Suprapubic skin (tissue), 4 donors: ENCODE results near the gene ATL1. TPM values are rescaled to one million over a fixed set of nuclear protein-coding genes. Genes with fewer than 3 reads are reported as not detected.
"Not testable (repeated sequence)": the region's sequence is repeated elsewhere in the genome, so short reads cannot be mapped to it uniquely, and the experiment has no call there.

Experiments used
- DNase-seq, 2 donors: peaks; one replicate each; pipeline ENCODE4 v3.0.0-alpha.2; 2019; ENCODE audit warnings: low spot score in 2 of 2
- H3K27ac ChIP-seq: fragments of 200-600 bp; sonication (generic); one replicate; pipeline ENCODE4 v1.5.1; 2019
- H3K27me3 ChIP-seq: fragments of 200-600 bp; sonication (generic); one replicate; pipeline ENCODE4 v1.5.1; 2019
- H3K36me3 ChIP-seq: fragments of 200-600 bp; sonication (generic); one replicate; pipeline ENCODE4 v1.5.1; 2019
- H3K4me1 ChIP-seq: fragments of 200-600 bp; sonication (generic); one replicate; pipeline ENCODE4 v1.5.1; 2019
- H3K4me3 ChIP-seq: fragments of 200-600 bp; sonication (generic); one replicate; pipeline ENCODE4 v1.5.1; 2019; ENCODE audit warnings: mild to moderate bottlenecking
- H3K9me3 ChIP-seq: fragments of 200-600 bp; sonication (generic); one replicate; pipeline ENCODE4 v1.5.1; 2019
- EP300 ChIP-seq: sonication (generic); formaldehyde crosslinking; IDR thresholded peaks from one replicate; pipeline ENCODE4 v1.6.1; 2017; ENCODE audit warnings: antibody characterized with exemption
- POLR2A ChIP-seq, 2 donors: fragments of 450-650 bp; IDR thresholded peaks; one replicate each; pipeline ENCODE4 v1.6.1; 2017; ENCODE audit warnings: antibody characterized with exemption in 2 of 2, mild to moderate bottlenecking in 2 of 2, moderate library complexity in 2 of 2
- POLR2AphosphoS5 ChIP-seq, 3 donors: sonication (generic); formaldehyde crosslinking; IDR thresholded peaks; one replicate each; pipeline ENCODE4 v1.6.1; 2017; ENCODE audit warnings: antibody characterized with exemption in 3 of 3
- WGBS: methylation state at CpG from one replicate; pipeline ENCODE4 v1.1.5; 2018; 5-methylcytosine and 5-hydroxymethylcytosine counted together
- total RNA-seq, 4 donors: library from RNA; depleted of rRNA; stranded (reverse); fragments of >200 nt; gene quantifications; one replicate each; pipeline ENCODE4 v1.1.0, GENCODE V29; 2016
- TF ChIP-seq, protein P1 (sequence below), 2 donors: fragments of 200-600 bp in 1 of 2; fragments of 450-650 bp in 1 of 2; sonication (generic) in 1 of 2; IDR thresholded peaks; one replicate each; pipeline ENCODE4 v1.5.1; 2016 to 2019; ENCODE audit warnings: antibody characterized with exemption in 2 of 2, mild to moderate bottlenecking in 1 of 2, moderate library complexity in 1 of 2

ATL1 gene
- total RNA-seq, 4 donors from 2014 or later, result 8.2 to 22.8 (median 14.5) TPM

DNA sequence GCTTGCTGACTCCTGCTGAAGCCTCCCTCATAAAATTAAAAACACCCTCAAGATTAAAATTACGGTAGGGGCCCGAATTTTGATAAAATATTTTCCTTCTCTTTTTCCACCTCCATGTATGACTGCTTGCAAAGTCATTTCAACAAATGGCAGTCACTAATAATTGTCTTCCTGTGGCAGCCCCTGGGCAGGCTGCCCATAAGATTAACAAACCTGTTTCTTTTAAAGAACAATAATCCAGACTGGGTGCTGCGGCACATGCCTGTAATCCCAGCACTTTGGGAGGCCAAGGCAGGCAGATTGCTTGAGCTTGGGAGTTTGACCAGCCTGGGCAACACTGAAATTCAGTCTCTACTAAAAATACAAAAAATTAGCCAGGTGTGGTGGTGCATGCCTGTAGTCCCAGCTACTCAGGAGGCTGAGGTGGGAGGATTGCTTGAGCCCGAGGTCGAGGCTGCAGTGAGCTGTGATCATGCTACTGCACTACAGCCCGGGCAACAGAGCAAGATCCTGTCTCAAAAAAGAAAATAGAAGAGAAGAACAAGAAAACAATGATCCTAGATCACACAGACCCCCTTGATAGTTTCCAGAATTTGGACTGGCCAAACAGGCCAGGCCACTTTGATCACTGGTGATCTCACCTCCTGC, 99.5 kb downstream of the ATL1 start:
- no peak for DNase-seq
- 74% methylated on average over 6 of the region's 6 CpGs for WGBS

DNA sequence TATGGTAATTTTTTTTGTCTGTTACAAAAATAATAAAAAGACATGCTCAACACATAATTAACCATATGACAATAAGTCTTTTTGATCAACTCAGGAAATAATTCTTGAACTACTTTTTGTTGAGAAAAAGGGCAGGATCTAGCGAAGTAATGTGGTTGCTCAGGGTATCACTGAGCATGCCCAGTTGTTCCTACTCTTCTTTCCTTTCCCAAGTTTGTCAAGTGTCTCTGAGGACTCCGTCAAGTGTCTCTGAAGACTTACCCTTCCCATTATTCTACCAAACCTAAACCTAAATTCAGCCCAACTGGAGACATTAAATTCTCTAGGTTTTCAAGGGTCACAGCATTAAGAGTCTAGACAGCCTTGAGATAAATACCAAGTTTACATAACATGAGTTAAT, 104.6 kb downstream of the ATL1 start:
- H3K27ac ChIP-seq, DNase-seq, H3K9me3 ChIP-seq, H3K27me3 ChIP-seq, H3K36me3 ChIP-seq: not testable (repeated sequence)
- WGBS, result 96% methylated on average over 2 of the region's 2 CpGs
- H3K4me1 ChIP-seq, result peaks cover 40% of the 10 kb centered on the region
- H3K4me3 ChIP-seq, result peak overlapping the region; percentile 10

More for the DNA sequence above, 99.5 kb downstream of the ATL1 start:
- Histone ChIP-seq H3K36me3 (peaks cover 8% of the 10 kb centered on the region), H3K27me3 (no peaks in the 10 kb centered on the region), H3K9me3 (no peaks in the 10 kb centered on the region), H3K27ac (peak overlapping the region; percentile 69), H3K4me1 (peaks cover 47% of the 10 kb centered on the region), H3K4me3 (no peak overlapping the region)
- TF ChIP-seq, protein P1, sequence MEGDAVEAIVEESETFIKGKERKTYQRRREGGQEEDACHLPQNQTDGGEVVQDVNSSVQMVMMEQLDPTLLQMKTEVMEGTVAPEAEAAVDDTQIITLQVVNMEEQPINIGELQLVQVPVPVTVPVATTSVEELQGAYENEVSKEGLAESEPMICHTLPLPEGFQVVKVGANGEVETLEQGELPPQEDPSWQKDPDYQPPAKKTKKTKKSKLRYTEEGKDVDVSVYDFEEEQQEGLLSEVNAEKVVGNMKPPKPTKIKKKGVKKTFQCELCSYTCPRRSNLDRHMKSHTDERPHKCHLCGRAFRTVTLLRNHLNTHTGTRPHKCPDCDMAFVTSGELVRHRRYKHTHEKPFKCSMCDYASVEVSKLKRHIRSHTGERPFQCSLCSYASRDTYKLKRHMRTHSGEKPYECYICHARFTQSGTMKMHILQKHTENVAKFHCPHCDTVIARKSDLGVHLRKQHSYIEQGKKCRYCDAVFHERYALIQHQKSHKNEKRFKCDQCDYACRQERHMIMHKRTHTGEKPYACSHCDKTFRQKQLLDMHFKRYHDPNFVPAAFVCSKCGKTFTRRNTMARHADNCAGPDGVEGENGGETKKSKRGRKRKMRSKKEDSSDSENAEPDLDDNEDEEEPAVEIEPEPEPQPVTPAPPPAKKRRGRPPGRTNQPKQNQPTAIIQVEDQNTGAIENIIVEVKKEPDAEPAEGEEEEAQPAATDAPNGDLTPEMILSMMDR (IDR thresholded peaks at IDR 0.05), result no peak
- no peak for TF ChIP-seq EP300
- no peak for TF ChIP-seq POLR2A (IDR thresholded peaks at IDR 0.05)

DNA sequence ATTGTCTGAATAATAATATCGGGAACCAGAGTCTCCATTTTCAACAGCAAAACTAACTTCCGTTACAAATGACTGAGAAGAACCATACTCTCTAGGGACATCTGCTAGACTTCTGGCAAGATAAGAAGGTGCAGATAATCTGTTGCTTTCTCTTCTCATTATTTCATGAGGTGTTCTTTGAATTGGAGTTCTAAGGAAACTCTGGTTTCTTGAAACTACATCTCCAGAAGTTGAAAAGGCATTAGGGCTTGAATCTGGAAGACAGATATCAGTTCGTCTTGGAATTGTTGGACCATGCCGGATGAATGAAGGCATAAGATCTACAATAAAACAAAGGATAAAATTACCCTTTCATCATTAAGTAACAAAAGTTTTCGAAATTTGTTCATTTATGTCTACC, 105.4 kb downstream of the ATL1 start:
- peak overlapping the region; percentile 87 for H3K4me3 ChIP-seq
- not testable (repeated sequence) for H3K27me3 ChIP-seq, H3K9me3 ChIP-seq, H3K27ac ChIP-seq, DNase-seq, H3K36me3 ChIP-seq
- H3K4me1 ChIP-seq, result peaks cover 34% of the 10 kb centered on the region
- WGBS, result 67% methylated on average over 5 of the region's 5 CpGs

DNA sequence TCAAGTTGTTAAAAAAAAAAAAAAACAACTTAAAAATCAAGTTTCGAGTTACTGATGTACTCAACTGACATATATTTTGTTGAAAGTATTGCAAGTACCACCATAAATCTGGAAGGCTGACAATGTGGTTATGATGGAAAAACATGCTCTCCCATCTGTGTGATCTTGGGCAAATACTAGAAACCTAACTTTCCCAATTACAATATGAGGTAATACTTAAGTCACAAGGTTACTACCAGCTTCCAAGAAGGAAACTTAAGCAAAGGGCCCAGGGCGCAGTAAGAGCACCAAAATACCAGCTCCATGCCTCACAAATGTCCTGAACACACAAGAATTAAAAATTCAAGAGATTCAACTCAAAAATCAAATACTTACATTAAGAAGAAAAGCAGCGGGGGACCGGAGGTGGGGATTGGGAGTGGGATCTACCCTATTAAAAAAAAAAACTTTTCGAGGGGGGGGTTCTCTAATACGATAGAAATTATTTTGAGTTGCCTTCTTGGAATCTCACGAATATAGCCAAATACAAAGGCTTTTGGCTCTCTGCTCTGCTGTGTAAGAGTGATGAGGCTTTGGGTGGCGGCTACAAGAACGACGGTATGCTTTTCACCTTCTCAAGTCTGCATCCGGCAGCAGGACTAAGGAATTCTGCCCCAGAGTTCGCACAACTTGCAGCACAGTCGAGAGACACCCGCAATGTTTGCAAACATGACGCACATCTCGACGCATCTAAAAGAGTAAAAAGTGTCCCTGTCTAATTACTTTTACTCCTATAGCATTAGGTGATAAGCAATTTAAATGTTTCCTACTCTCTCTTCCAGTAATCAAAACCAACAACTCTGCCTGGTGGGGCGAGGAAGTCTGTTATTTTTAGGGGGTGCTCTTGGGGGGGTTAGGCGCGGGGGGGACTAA, 107.1 kb downstream of the ATL1 start:
- DNase-seq, result no peak
- no peaks in the 10 kb centered on the region for H3K36me3 ChIP-seq
- H3K4me1 ChIP-seq, result peaks cover 30% of the 10 kb centered on the region
- peak overlapping the region; percentile 87 for H3K4me3 ChIP-seq
- no peaks in the 10 kb centered on the region for H3K9me3 ChIP-seq
- H3K27me3 ChIP-seq, result no peaks in the 10 kb centered on the region
- TF ChIP-seq POLR2AphosphoS5 (IDR thresholded peaks at IDR 0.05), result peak in 2 of 3 donors; percentile 53 to 73
- no peak for TF ChIP-seq EP300
- peak overlapping the region; percentile 99 for H3K27ac ChIP-seq
- WGBS, result 2% methylated on average over 20 of the region's 20 CpGs

DNA sequence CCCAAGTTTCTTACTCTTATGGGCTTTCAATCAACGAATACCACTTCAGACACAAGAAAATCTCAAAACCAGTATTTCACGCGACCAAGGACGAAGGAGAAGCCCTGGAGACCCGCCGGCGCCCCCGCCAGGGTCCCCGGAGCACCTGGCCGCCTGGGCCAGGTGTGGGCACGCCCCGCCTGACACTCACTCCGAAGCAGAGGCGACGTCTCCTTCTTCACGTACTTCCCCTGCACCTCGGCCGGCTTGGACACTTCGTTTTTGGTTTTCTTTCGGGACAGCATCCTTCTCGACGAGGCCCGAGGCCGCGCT, 107.7 kb downstream of the ATL1 start:
- Histone ChIP-seq H3K36me3 (no peaks in the 10 kb centered on the region), H3K4me1 (peaks cover 30% of the 10 kb centered on the region), H3K9me3 (no peaks in the 10 kb centered on the region), H3K4me3 (peak overlapping the region; percentile 87), H3K27me3 (no peaks in the 10 kb centered on the region), H3K27ac (peak overlapping the region; percentile 99)
- DNase-seq, result peak in 1 of 2 donors; percentile 65
- WGBS, result 8% methylated on average over 1 of the region's 25 CpGs
- TF ChIP-seq POLR2AphosphoS5 (IDR thresholded peaks at IDR 0.05), result no peak
- TF ChIP-seq, protein P1 (IDR thresholded peaks at IDR 0.05), result no peak
- TF ChIP-seq EP300, result no peak
- no peak for TF ChIP-seq POLR2A (IDR thresholded peaks at IDR 0.05)

DNA sequence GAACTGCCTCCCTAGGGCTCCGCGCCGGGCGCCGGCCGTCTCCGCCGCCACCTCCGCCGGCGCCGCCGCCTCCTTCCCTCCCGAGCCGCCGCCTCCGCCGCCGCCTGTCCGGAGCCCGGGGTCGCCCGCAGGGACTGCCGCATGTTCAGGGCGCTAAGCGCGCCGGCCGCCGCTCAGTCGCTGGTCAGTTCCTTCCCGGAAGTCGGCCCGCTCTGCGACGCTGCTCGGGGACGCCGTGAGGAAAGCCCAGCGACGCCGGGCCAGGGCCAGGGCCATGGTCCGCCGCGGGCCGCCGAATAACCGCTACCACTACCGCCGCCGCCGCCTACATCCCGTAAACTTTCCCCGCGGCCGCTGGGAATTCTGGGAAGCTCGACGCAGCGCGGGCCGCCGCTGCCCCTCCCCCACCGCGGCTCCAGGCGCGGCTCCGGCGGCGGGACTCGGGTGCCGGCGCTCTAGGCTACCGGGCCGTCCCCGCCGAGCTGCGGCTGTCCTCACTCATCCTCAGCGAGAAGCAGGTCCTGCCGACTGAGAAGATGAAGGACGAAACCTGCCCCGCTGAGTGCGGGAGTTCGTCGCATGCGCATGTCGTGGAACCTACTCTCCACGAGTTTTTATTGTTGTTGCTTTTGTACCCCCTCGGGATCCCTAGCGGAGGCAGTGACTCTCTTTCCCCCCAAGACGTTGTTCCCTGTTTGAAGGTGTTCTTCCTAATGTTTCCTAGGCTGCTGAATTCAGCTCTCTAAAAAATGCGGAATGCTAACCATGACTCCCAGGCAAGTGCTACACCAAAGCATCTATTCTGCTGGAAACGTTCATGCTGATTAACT, 108.3 kb downstream of the ATL1 start, which contains the start of gene SAV1:
TSS of gene SAV1 (minus strand) at position 311 of the 830 bp plus-strand sequence. CDS start 339 bp downstream, outside the sequence.
- no peaks in the 10 kb centered on the region for H3K36me3 ChIP-seq
- 1% methylated on average over 21 of the region's 92 CpGs for WGBS
- no peaks in the 10 kb centered on the region for H3K9me3 ChIP-seq
- TF ChIP-seq POLR2A (IDR thresholded peaks at IDR 0.05) (peak; percentile 87 to 93), POLR2AphosphoS5 (IDR thresholded peaks at IDR 0.05) (peak in 2 of 3 donors; percentile 57 to 61), EP300 (no peak)
- peaks cover 30% of the 10 kb centered on the region for H3K4me1 ChIP-seq
- H3K4me3 ChIP-seq, result peak within 1 kb of the TSS; percentile 87
- peak; percentile 86 to 90 for DNase-seq
- peak within 1 kb of the TSS; percentile 99 for H3K27ac ChIP-seq
- no peaks in the 10 kb centered on the region for H3K27me3 ChIP-seq

DNA sequence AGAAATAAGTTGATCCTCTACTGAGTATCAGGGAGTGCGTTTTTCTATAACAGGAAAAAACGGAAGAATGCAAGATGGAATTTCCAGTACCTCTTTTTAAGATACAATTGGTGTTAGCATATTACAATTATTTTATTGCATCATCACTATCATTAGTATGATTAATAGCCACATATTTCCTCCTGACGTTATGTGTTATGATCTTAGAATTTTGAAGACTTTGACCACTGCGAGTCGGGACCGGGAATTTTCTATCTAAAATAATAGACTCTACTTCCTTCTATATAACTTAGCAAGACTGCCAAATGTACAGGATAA, 108.8 kb downstream of the ATL1 start:
- WGBS, result 6% methylated on average over 6 of the region's 6 CpGs
- H3K27me3 ChIP-seq, result no peaks in the 10 kb centered on the region

More for the DNA sequence above, 108.8 kb downstream of the ATL1 start:
- no peak for TF ChIP-seq POLR2A (IDR thresholded peaks at IDR 0.05)
- no peak for TF ChIP-seq POLR2AphosphoS5 (IDR thresholded peaks at IDR 0.05)
- TF ChIP-seq, protein P1 (IDR thresholded peaks at IDR 0.05), result no peak
- TF ChIP-seq EP300, result no peak
- Histone ChIP-seq H3K36me3 (no peaks in the 10 kb centered on the region), H3K27ac (peak overlapping the region; percentile 99), H3K4me3 (peak overlapping the region; percentile 87), H3K9me3 (no peaks in the 10 kb centered on the region), H3K4me1 (peaks cover 27% of the 10 kb centered on the region)
- DNase-seq, result no peak
